ENCODE data around the gene ZNF90. TPM values are rescaled to one million over a fixed set of nuclear protein-coding genes. Genes with fewer than 3 reads are reported as not detected.

ZNF90 gene
- total and polyA plus RNA-seq, 2 of the 8 experiments (the other 6 are each of a cell fraction or from before 2014, with no cell fraction given), result 41.2 to 114 TPM

- no peak for TF ChIP-seq CTBP2 (IDR thresholded peaks at IDR 0.05; ENCODE audit: borderline replicate concordance, insufficient read depth, insufficient read length, low read length)
Measured at GRCh38 chr19:20162821-20163220, 85.0 kb downstream of the ZNF90 start (continued).
